Endothelial cell of hepatic sinusoid (primary cell): ENCODE results near the gene RGL2.

ENCODE experiments used
- in situ Hi-C: cut with HindIII; loops from 2 replicates; pipeline ENCODE4 v1.10.0; 2017; ENCODE audit warnings: low sequenced_read_pairs

RGL2 gene

DNA sequence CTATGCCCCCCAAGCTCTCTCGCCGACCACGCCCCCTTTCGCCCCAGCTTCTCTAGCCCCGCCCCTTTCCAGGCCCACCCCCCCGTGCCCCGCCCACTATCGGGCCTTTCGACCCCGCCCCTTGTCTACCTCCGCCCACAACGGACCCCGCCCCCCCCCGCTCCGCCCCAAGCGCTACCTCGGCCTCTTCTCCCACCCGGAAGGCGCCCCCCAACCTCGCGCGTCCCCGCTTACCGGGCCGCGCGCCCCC is 18.6 kb upstream of the RGL2 start:
- in situ Hi-C loops, result no loop called here

DNA sequence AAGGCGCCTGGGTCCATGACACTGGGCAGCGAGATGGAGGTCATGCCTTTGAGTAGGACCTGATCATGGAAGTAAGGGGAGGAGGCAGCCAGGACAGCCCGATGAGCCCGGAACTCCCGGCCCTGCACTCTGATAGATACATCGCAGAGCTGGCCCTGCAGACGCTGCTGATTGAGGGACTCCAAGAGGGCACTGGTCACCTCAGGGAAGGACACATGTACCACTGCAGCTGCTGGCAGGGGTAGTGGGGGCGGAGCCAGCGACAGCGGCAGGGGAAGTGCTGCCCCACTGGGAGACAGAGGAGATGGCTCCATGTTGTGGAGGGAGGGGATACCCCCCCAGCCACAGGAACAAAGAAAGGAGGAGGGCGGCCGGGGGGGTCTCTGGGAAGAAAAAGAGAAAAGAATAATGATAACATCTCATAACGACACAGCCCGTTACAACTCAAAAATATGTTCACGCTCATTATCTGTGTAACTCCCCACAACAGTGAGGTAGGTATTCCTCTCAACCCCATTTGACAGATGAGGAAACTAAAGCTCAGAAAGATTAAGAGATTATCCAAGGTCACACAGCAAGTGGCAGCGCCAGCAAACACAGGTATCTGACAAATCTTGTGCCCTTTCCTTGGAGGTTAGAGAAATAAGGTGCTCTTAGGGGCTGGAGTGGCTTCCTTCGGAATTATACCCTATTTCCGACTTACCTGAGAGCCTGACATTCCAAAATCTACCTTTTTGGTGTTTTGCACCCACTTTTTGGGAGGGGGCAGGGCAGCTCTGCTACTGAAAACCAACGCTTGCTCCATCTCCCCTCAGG is 18.1 kb upstream of the RGL2 start:
- in situ Hi-C loops, result no loop called here

DNA sequence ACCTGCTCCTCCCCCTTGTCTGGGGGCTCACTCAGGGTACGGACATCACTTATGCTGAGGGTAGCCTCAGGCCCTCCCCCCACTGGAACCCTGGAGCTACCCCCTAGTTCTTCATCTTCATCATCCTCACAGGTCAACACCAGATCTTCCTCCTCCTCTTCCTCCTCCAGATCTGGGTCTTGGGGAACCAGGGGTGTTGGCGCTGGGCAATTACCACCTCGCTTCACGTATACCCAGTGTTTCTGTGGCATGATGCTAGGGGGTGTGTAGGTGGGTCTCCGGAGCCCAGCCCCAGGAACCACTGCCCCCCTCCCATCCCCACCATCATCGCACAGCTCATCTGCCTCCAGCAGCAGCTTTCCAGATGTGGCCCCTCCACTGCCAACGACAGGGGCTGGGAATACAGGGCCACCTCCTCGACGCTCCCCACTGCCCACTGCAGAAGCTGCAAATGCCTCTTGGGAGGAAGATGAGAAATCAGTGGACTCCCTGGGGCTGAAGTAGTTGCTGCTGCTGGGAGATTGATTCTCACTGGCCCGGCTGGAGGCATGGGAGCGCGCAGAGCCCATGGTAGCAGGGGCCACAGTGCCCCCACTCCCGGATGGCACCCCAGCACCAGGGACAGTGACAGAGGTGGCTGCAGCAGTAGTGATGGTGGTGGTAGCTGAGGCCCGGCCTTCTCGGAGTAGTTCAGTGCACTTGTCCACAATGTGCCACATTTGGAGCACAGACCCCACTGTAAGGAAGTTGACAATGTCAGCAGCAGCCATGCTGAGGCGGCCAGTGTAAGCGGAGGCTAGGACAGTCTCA is 17.3 kb upstream of the RGL2 start:
- in situ Hi-C loops, result no loop called here

DNA sequence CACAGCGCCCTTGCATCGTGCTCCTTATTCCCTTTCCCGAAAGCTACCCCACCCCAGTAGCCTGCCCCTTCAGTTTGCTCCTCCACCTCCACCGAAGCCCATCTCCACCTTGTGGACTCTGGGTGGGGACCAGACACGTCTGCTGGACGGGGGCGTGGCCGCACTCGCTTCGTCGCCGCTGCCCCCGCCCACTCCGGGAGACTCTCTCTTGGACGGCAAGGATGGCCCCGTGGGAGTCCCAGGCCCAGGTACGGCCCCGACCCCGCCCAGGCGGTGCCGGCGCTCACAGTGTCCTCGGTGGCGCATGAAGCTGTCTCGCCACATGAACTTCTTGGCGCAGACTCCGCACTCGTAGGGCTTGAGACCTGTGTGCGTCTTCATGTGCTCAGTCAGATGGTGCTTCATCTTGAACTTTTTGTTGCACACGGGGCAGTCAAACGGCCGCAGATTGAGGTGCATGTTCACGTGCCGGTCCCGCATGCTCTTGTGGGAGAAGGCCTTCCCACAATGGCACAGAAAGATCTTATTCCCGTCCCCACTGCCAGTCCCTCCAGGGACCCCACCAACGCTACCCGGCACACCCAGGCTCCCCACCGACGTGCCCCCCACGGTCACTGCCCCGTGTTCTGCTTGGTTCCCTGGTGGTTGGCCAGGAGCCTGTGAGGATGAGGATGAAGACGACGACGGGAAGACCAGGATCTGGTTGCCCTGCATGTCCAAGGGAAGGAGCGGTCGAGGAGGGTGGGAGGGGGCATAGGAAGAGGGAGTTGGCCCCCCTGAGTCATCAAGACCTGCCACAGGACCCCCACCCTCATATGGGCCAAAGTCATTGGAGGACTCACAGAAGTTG is 16.4 kb upstream of the RGL2 start:
- in situ Hi-C loops, result no loop called here

DNA sequence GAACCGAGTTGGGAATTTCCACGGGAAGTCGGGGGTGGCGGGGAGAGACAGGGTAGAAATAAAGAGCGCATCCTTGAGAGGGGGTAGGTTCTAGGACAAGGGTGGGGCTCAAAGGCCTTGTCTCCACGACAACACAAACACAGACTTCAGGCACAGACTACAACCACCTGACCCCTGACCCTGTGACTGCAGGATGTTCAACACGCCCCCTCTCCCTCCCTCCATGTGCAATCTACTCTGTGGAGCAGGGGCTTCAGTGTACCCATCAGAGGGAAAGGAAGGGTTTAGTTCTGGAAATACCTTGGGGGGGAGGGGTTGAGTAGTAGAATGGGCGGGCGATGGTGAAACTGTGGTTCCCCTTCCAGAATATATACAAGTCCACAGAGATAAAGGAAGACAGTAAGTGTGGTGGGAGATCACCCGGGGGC is 15.8 kb upstream of the RGL2 start:
- in situ Hi-C loops, result no loop called here

DNA sequence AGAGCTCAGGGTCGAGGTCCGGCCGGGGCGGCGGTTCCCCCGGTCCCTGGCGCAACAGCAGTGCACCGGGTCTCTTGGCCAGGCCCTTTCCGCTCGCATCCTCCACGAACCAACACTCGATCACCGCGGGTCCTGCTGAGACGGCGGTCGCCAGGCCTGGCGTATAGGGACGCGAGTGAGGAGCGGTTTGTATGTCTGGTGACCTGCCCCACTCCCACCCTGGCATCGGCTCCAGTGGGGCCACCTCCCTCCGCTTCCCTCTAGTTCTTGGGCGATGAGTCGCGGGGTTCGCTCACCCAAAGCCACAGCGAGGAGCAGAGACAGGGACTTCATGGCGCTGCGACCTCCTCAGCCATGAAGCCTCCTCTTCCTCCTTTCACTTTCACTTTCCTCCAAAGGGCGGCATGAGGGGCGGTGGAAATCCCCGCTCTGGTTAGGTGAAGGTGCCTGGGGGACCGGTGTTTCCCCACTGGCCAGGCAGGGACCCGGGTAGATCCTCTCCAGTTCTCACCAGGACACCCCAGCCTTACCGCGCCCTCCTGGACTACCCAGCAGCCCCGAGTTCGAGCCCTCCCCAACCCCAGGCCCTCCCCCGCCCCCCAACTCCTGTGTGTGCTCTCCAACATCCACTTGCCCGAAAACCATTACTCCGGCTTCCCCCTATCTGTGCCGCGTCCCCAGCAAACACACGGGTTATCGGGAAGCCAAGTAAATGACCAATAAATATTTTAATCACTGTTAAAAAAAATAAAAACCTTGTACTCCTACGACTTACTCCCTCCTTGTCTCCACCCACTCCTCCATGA is 15.2 kb upstream of the RGL2 start, which contains the start of gene TAPBP:
TAPBP (minus strand) TSS at position 370 of the 806 bp plus-strand sequence; CDS start at position 333, 37 bp downstream.
- in situ Hi-C loops, result no loop called here

DNA sequence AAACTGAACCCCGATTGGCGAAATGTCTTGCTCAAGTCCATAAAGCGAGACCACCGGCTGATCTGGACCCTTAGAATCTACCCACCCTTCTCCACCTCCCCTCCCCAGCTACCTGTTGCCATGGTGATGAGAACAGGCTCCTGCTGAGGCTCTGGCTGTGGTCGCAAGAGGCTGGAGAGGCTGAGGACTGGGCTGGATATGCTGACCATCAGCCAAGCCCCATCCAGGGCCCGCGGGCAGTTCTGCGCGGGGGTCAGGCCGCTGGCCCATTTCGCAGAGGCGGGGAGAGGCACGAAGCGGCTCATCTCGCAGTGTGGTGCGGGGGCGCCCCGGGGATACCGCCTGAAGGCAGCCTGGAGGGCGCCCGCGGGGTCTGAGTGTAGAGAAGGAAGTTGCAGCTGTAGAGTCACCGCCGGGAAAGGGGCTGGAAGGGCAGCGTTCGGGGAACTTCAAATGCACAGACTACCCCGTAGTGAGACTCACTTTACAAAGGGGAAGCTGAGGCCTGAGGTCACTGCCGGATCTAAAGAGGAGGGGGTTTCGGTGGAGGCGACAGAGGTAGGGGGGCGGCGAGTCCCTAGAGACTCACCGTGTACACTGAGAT is 14.5 kb upstream of the RGL2 start:
- in situ Hi-C loops, result no loop called here

DNA sequence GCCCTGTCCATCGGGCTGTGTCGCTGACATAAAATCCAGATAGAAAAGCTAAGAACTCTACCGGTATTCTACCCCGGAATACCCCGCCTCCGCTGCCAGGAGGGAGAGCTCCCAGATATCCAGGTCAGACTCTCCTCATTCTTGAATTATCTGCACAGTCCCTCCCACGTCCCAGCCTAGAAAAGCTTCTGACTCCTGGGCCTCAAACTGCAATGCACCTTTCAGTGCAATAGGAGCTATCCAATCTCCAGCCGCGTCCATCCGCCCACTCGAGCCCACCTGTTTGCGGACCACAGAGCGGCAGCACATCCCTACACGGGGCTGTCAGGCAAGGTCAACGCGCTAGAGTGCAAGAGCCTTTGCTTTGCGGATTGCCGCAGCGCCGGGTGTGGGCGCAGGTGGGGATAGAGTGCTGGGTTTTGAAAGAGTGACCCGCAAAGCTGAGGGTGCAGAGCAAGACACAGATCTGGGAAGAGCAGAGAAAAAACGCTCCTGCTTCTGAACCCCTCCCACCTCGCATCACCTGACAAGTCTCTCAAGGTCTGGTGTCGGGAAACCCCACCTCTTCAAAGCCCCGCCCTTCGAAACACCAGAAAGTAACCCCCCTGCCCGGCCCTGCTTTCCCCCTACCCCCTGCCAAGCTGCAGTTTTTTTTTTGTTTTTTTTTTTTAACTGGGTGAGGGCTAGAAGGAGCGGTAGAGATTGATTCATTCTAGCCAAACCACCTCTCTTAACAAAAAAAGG is 13.8 kb upstream of the RGL2 start:
- in situ Hi-C loops, result no loop called here

DNA sequence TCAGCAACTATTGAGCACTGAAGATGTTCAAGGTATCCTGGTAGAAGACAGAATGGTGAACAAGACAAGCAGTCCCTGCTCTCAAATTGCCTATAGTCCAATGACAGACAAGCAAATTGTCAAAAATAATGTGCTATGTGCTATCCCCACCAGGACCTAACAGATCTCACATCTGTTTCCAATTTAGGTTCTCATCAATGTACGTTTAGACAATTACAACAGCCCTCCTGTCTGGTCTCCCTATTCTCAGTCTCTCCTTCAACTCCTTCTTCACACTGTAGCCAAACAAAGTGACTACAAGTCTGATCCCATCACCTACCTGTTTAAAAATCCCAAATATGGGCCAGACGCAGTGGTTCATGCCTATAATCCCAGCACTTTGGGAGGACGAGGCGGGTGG is 7.6 kb upstream of the RGL2 start:
- in situ Hi-C loops, result no loop called here

DNA sequence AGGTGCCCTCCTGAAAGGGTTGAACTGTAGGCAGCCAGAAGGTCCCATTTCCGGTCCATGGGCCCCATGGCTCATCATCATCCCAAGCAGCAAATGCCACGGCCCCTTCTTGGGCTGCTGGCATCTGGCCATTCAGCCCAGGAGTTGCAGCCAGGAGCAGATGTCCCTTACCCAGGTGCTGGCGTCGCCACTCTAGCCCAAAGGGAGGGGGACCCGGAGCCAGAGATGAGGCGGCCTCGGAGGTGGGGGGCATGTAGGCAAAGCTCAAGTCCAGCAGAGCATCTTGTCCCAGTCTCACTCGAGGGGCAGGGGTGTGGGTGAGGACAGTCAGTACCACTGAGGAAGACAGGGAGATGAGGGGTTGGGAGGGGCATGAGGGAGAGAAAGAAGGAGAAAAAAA is 6.3 kb upstream of the RGL2 start:
- in situ Hi-C loops, result no loop called here

DNA sequence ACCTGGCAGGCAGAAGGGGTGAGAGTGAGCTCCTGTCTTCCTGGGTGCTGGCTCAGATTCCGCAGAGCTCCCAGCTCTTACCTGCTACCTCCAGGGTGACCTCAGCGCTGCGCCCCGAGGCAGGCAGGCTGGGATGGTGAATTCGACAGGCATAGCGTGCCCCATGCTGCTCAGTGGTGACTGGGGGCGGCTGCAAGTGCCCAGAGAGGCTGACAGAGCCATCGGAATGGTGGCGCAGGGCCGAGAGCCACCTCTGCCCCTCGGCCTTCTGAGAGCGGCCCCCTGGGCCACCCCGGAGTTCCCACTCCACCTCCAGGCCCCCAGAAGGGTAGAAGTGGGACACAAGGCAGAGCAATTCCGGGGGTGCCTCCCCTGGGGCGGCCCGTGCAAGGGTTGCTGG is 5.5 kb upstream of the RGL2 start:
- in situ Hi-C loops, result no loop called here

DNA sequence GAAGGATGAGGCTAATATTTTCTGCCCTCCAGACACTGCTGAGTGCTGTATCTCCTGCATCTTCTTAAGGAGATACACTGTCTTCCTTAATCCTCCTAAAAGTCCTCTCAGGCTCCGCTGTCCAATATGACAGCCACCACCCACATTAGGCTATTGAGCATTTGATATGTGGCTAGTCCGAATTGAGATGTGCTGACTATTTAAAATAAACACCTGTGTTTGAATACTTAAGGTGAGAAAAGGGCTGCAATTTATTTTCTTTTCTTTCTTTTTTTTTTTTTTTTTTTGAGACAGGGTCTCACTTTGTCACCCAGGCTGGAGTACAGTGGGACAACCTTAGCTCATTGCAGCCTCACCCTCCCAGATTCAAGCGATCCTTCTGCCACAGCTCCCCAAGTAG is 3.1 kb upstream of the RGL2 start:
- in situ Hi-C loops, result no loop called here

DNA sequence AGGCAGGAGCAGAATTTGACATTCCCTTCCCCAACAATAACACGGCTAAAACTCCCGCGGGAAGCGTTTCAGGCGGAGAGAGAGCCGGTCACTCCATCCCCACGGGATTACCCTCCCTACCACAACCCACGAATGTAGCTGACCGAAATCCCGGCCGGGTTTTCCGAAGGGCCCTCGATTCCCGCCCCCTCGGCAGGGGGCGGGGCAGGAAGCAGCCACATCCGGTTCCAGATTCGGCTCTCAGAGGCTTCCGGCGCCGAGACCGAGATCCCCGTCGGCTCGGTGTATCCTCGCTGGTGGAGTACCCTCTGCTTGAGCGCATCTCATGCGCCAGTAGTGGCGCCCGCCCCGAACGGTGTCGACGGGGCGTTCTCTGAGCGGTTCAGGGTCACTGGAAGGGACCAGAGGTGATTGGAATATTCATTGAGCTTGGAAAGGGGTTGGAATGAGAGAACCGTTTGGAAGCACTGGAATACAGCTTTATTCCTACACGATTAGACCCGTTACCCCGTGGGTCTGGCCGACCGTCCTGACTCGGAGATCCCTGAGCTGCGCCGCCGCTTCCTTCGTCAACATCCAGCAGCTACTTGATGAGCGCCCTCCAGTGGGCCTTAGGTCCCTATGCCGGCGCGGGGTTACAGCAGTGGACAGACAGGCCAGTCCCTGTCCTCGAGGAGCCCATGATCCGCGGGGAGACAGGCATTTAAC is 649 bp upstream of the RGL2 start:
- in situ Hi-C loops, result no loop called here

DNA sequence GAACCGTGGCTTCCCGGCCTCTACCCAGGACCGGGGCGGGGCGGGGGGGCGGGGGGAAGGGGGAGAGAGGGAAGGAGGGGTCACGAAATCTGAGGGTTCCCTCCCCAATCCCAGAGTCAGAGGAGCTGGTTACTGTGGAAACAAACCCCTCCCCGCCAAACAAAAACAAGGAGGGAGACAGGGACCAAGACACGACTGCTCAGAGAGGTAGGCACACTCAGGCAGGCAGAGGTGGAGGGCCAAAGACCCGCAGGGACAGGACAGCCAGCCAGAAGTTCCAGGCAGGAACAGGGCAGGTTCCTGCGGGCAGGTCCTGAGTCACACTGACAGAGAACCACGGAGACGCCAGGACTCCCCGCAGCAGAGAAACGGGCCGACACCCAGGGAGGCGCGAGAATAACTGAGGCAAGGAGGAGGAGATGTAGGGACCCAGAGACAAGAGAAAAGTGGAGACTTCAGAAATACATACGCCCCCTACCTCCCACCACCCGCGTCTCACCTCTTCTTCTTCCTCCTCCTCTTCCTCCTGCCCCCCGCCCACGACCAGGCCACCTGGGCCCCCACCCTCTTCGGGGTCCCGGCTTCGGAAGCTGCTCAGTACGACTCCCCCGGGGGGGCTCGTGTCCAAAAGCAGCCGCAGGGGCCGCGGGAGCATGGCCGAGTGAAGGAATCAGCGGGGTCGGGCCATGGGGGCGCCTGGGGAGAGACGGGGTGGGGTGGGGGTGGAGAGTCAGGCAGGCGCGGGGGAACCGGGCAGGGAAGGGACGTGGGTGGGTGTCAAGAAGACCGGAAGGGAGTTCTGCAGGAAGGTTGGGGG is 578 bp downstream of the RGL2 start:
- in situ Hi-C loops, result no loop called here

DNA sequence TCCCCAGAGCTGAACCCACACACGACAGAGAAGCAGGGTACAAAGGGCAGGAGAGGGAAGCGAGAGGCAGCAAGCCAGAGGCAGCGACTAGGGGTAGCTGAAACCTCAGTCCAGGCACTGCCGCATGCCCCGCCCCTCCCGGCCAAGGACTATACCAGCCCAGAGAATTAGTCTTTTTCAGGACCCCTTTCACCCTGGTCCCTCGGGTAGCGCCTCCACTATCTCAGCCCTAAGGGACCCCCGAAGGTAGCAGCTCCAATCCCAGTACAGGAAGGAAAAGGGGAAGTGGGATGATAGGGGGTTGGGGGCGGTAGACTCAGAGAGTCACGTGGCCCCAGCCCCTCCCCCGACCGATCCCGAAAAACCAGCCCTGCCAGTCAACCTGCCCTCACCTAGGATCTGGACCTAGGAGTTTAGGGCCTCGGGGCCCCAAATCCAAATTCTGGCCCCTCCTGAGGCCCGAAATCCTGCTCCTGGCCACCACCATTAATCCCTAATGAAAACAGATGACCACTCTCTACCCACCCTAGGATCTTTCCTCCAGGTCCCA is 1.3 kb downstream of the RGL2 start:
- in situ Hi-C loops, result no loop called here

DNA sequence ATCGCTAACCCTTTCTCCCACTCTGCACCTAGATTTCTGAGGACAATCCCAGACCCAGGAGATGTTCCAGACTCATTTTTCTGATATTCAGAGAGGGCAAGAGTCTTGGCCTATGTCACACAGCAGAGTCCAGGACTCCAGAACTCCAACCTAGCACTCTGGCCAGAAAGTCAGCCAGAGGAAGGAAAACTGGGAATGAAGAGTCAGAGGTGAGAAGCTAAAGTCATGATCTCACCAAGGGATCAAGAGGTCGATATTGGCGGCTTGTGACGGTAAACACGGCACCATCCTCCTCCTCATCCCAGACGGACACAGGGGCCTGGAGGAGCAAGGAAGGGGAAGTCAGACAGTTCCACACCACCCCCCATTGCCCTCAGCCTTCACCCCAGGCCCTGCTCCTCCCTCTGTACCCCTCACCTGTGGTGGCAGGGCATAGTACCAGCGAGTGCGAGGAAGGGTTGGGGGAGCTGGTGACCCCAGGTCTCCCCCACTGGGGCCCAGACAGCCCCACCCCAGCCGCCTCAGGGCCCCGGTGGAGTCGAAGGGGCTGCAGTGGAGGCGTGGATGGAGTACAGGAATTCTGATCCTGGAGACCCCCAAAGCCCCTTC is 1.8 kb downstream of the RGL2 start:
- in situ Hi-C loops, result no loop called here

DNA sequence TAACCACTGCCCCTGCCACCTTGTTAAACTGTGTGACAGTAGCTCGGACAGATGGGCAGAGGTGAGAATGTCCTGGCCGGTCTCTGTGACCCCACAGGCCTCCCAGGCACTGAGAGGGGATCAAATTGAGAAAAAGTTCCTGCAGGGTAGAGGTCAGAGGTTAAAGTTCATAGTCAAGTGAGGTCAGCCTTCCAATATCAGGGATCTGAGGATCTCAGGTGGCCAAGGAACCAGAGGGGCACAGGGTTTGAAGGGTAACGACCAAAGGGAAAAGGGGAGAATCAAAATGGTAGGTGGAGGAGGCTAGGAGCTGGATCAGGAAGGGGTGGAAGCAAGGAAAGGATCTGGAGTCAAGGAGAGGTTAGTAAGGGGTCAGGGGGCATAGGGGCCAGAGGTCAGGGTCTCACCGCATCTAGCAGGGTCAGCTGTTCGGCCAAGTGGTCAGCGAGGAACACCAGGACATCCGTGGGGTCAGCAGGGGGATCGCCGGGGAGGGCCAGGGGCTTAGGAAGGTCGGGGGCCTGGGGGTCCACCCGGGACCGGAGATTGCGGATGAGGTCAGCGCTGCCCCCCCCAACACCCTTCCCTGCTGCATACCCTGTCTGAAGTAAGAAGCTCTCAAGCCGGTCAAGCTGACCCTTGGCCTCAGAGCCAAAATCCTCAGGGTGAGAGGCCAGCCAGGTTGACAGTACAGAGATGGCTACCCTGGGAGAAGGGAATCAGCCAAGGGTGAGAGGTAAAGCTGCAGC is 2.9 kb downstream of the RGL2 start:
- in situ Hi-C loops, result no loop called here
